ENCODE measurements around the gene PTPRN2.
A peak's percentile ranks its signal among the peaks of the same experiment; 100 is the strongest.
"Not testable (repeated sequence)": the region's sequence is repeated elsewhere in the genome, so short reads cannot be mapped to it uniquely, and the experiment has no call there.

The PTPRN2 gene

GRCh38 chr7:157984423-157985163 lies 603.0 kb downstream of the PTPRN2 start:
- Mint-ChIP-seq H3K4me1 (peaks cover 48% of the 10 kb centered on the region), H3K36me3 (ENCODE audit: low read depth) (no peaks in the 10 kb centered on the region), H3K9me3 (no peaks in the 10 kb centered on the region), H3K27ac (no peak overlapping the region), H3K27me3 (ENCODE audit: low read depth, poor library complexity) (peaks cover 12% of the 10 kb centered on the region), H3K4me3 (no peak overlapping the region)
- no peak for TF ChIP-seq CTCF (IDR thresholded peaks at IDR 0.05)
- no peak for DNase-seq

DNA sequence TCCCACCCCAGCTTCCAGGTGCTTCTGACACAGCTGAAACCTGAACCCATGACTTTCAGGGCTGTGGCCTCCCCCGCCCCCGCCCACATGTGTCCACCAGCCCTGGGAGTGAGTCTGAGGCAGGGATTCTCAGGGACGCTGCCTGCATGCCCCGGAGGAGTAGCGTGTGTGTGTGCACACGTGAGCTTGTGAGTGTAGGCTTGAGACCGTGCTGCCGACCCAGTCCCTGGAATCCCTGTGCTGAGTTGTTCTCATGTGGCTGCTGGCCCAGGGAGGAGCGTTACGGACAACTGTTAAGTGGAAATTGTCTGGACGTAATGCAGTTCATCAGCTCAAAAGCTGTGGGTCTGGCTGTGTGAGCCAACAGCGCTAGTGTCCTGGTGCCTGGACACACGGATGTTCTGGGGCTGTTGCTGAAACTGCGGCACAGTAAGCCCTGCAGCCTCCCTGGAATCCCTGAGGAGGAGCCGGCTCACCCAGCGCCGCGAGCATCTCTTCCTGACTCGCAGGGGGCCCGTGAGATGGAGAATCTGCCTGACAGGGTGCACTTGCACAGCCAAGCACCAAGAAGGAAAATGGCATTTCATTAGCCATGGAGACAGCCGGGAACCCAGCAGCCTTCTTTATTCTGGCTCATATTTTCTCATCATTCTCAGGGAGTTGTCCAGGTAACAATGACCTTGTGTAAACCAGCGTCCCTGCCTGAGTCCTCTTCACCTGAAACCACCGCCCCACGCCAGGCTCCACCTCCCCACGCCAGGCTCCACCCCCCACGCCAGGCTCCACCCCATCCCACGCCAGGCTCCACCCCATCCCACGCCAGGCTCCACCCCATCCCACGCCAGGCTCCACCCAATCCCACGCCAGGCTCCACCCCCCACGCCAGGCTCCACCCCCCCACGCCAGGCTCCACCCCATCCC lies 603.9 kb downstream of the PTPRN2 start:
- TF ChIP-seq CTCF (IDR thresholded peaks at IDR 0.05) = no peak
- Mint-ChIP-seq H3K27me3 (ENCODE audit: low read depth, poor library complexity) (peaks cover 12% of the 10 kb centered on the region), H3K9me3 (no peaks in the 10 kb centered on the region), H3K27ac (peak overlapping the region; percentile 64), H3K36me3 (ENCODE audit: low read depth) (no peaks in the 10 kb centered on the region), H3K4me3 (no peak overlapping the region), H3K4me1 (peaks cover 40% of the 10 kb centered on the region)
- DNase-seq = no peak

- H3K9me3 Mint-ChIP-seq = no peaks in the 10 kb centered on the region
- no peak for TF ChIP-seq CTCF (IDR thresholded peaks at IDR 0.05)
- no peaks in the 10 kb centered on the region for H3K36me3 Mint-ChIP-seq (ENCODE audit: low read depth)
- DNase-seq = no peak
- no peak overlapping the region for H3K4me3 Mint-ChIP-seq
- H3K27ac Mint-ChIP-seq = no peak overlapping the region
- H3K27me3 Mint-ChIP-seq (ENCODE audit: low read depth, poor library complexity) = peaks cover 9% of the 10 kb centered on the region
- peaks cover 21% of the 10 kb centered on the region for H3K4me1 Mint-ChIP-seq
These were observed 605.8 kb downstream of the PTPRN2 start for GRCh38 chr7:157981778-157982177.

GRCh38 chr7:157980774-157981173 lies 606.8 kb downstream of the PTPRN2 start:
- no peak overlapping the region for H3K4me3 Mint-ChIP-seq

GRCh38 chr7:157980341-157980731 lies 607.3 kb downstream of the PTPRN2 start:
- H3K4me3 Mint-ChIP-seq; H3K36me3 Mint-ChIP-seq (ENCODE audit: low read depth); H3K27ac Mint-ChIP-seq; DNase-seq: not testable (repeated sequence)
- Mint-ChIP-seq H3K9me3 (peaks cover 11% of the 10 kb centered on the region), H3K27me3 (ENCODE audit: low read depth, poor library complexity) (peaks cover 13% of the 10 kb centered on the region), H3K4me1 (peaks cover 14% of the 10 kb centered on the region)

More at GRCh38 chr7:157980774-157981173, 606.8 kb downstream of the PTPRN2 start:
- Mint-ChIP-seq H3K9me3 (peaks cover 7% of the 10 kb centered on the region), H3K27ac (no peak overlapping the region), H3K4me1 (peaks cover 15% of the 10 kb centered on the region), H3K27me3 (ENCODE audit: low read depth, poor library complexity) (peaks cover 13% of the 10 kb centered on the region), H3K36me3 (ENCODE audit: low read depth) (no peaks in the 10 kb centered on the region)
- no peak for TF ChIP-seq CTCF (IDR thresholded peaks at IDR 0.05)
- no peak for DNase-seq

GRCh38 chr7:157979636-157980340 lies 607.8 kb downstream of the PTPRN2 start:
- H3K4me1 Mint-ChIP-seq = peaks cover 9% of the 10 kb centered on the region
- TF ChIP-seq CTCF (IDR thresholded peaks at IDR 0.05) = peak; percentile 42
- peaks cover 4% of the 10 kb centered on the region for H3K36me3 Mint-ChIP-seq (ENCODE audit: low read depth)
- H3K27ac Mint-ChIP-seq = no peak overlapping the region
- H3K9me3 Mint-ChIP-seq = peaks cover 17% of the 10 kb centered on the region
- DNase-seq = peak; percentile 36
- H3K4me3 Mint-ChIP-seq = no peak overlapping the region
- H3K27me3 Mint-ChIP-seq (ENCODE audit: low read depth, poor library complexity) = peaks cover 13% of the 10 kb centered on the region

Data from nephron progenitor cell (in vitro differentiated cells).